ENCODE data around the gene USP10. TPM values are rescaled to one million over a fixed set of nuclear protein-coding genes. Genes with fewer than 3 reads are reported as not detected.

The USP10 gene
- total RNA-seq, 5 donors from 2014 or later (not counting 1 experiment from before 2014, with no cell fraction given): 80.4 to 122 (median 104) TPM

GRCh38 chr16:84807776-84808175 is 108.0 kb downstream of the USP10 start:
- no peak overlapping the region for H3K27ac ChIP-seq (ENCODE audit: low read length)
- H3K9me3 ChIP-seq: no peaks in the 10 kb centered on the region
- H3K27ac Mint-ChIP-seq: no peak overlapping the region
- WGBS (ENCODE audit: insufficient coverage): 89% methylated on average over 2 of the region's 7 CpGs
- H3K4me3 Mint-ChIP-seq: no peak overlapping the region
- H3K27me3 Mint-ChIP-seq: peaks cover 0 to 10% of the 10 kb centered on the region in 2 donors
- H3K4me1 ChIP-seq (ENCODE audit: control insufficient read depth in 1 of 2, extremely low read depth in 1 of 2, insufficient read depth in 2 of 2, low read length in 2 of 2): peaks cover 0 to 20% of the 10 kb centered on the region in 2 experiments
- no peak for ATAC-seq (replicated peaks in 1 of 4)
- H3K27me3 ChIP-seq (replicated peaks in 1 of 2; ENCODE audit: control insufficient read depth in 2 of 2, extremely low read depth in 1 of 2, insufficient read depth in 2 of 2, low read length in 1 of 2): peaks cover 0 to 20% of the 10 kb centered on the region in 2 experiments
- ChIA-PET POLR2A (no interaction called here), CTCF (interaction anchor here in 1 of 2 donors (0.5 kb wide), 1 partner anchor 16 kb away, joined by 3 read pairs; no protein-coding TSS in a partner anchor)
- H3K4me1 Mint-ChIP-seq: peaks cover 10 to 23% (median 18%) of the 10 kb centered on the region in 3 donors
- H3K36me3 ChIP-seq (ENCODE audit: control insufficient read depth in 2 of 2, extremely low read depth in 1 of 2, insufficient read depth in 1 of 2, low read length in 1 of 2): no peaks in the 10 kb centered on the region
- H3K4me3 ChIP-seq (ENCODE audit: control insufficient read depth in 1 of 2, extremely low read depth in 1 of 2, low read length in 1 of 2): no peak overlapping the region
- H3K36me3 Mint-ChIP-seq: no peaks in the 10 kb centered on the region
- H3K9me3 Mint-ChIP-seq: no peaks in the 10 kb centered on the region
- DNase-seq: no peak

- no peaks in the 10 kb centered on the region for H3K9me3 Mint-ChIP-seq
- ChIA-PET POLR2A (no interaction called here), CTCF (no interaction called here)
- whole genome bisulfite sequencing (ENCODE audit: insufficient coverage): 70% methylated on average over 2 of the region's 8 CpGs
- Histone ChIP-seq H3K36me3 (ENCODE audit: control insufficient read depth in 2 of 2, extremely low read depth in 1 of 2, insufficient read depth in 1 of 2, low read length in 1 of 2) (no peaks in the 10 kb centered on the region), H3K9me3 (no peaks in the 10 kb centered on the region), H3K4me1 (ENCODE audit: control insufficient read depth in 1 of 2, extremely low read depth in 1 of 2, insufficient read depth in 2 of 2, low read length in 2 of 2) (peaks cover 0 to 20% of the 10 kb centered on the region in 2 experiments), H3K4me3 (ENCODE audit: control insufficient read depth in 1 of 2, extremely low read depth in 1 of 2, low read length in 1 of 2) (no peak overlapping the region), H3K27me3 (replicated peaks in 1 of 2; ENCODE audit: control insufficient read depth in 2 of 2, extremely low read depth in 1 of 2, insufficient read depth in 2 of 2, low read length in 1 of 2) (peaks cover 0 to 18% of the 10 kb centered on the region in 2 experiments), H3K27ac (ENCODE audit: low read length) (no peak overlapping the region)
- ATAC-seq (replicated peaks in 1 of 4) (no peak), DNase-seq (no peak)
- no peak overlapping the region for H3K4me3 Mint-ChIP-seq
- H3K36me3 Mint-ChIP-seq: no peaks in the 10 kb centered on the region
- no peak overlapping the region for H3K27ac Mint-ChIP-seq
- H3K27me3 Mint-ChIP-seq: peaks cover 0 to 10% of the 10 kb centered on the region in 2 donors
- H3K4me1 Mint-ChIP-seq: peaks cover 10 to 24% (median 23%) of the 10 kb centered on the region in 3 donors
These were observed 109.0 kb downstream of the USP10 start for GRCh38 chr16:84808826-84809225.

- H3K27ac Mint-ChIP-seq: peak overlapping the region; percentile 29 to 62
- 76% methylated on average over 10 of the region's 17 CpGs for WGBS (ENCODE audit: insufficient coverage)
- ATAC-seq (replicated peaks in 1 of 4) (peak in 3 of 4 experiments; percentile 29 to 88 (median 51)), DNase-seq (peak in 4 of 35 experiments; percentile 4 to 49 (median 9))
- H3K4me1 ChIP-seq (ENCODE audit: control insufficient read depth in 1 of 2, extremely low read depth in 1 of 2, insufficient read depth in 2 of 2, low read length in 2 of 2): peaks cover 0 to 20% of the 10 kb centered on the region in 2 experiments
- H3K9me3 ChIP-seq: no peaks in the 10 kb centered on the region
- H3K4me1 Mint-ChIP-seq: peaks cover 10 to 24% (median 20%) of the 10 kb centered on the region in 3 donors
- peaks cover 0 to 16% of the 10 kb centered on the region in 2 experiments for H3K27me3 ChIP-seq (replicated peaks in 1 of 2; ENCODE audit: control insufficient read depth in 2 of 2, extremely low read depth in 1 of 2, insufficient read depth in 2 of 2, low read length in 1 of 2)
- H3K4me3 ChIP-seq (ENCODE audit: control insufficient read depth in 1 of 2, extremely low read depth in 1 of 2, low read length in 1 of 2): no peak overlapping the region
- POLR2A ChIA-PET: no interaction called here
- no peaks in the 10 kb centered on the region for H3K9me3 Mint-ChIP-seq
- H3K36me3 Mint-ChIP-seq: no peaks in the 10 kb centered on the region
- peaks cover 0 to 10% of the 10 kb centered on the region in 2 donors for H3K27me3 Mint-ChIP-seq
- CTCF ChIA-PET: no interaction called here
- H3K4me3 Mint-ChIP-seq: peak overlapping the region in 1 of 3 donors; percentile 48
- H3K27ac ChIP-seq (ENCODE audit: low read length): no peak overlapping the region
- no peaks in the 10 kb centered on the region for H3K36me3 ChIP-seq (ENCODE audit: control insufficient read depth in 2 of 2, extremely low read depth in 1 of 2, insufficient read depth in 1 of 2, low read length in 1 of 2)
These were observed 110.9 kb downstream of the USP10 start for GRCh38 chr16:84810518-84811273.

GRCh38 chr16:84811529-84811928 is 111.7 kb downstream of the USP10 start:
- WGBS (ENCODE audit: insufficient coverage): no CpG with 5 or more reads among the region's 2 CpGs
- Mint-ChIP-seq H3K4me3 (peak overlapping the region in 1 of 3 donors; percentile 48), H3K4me1 (peaks cover 10 to 24% (median 16%) of the 10 kb centered on the region in 3 donors), H3K9me3 (no peaks in the 10 kb centered on the region), H3K36me3 (no peaks in the 10 kb centered on the region), H3K27ac (no peak overlapping the region), H3K27me3 (peaks cover 0 to 10% of the 10 kb centered on the region in 2 donors)
- no peak overlapping the region for H3K27ac ChIP-seq (ENCODE audit: low read length)
- no peak for DNase-seq
- peaks cover 0 to 12% of the 10 kb centered on the region in 2 experiments for H3K27me3 ChIP-seq (replicated peaks in 1 of 2; ENCODE audit: control insufficient read depth in 2 of 2, extremely low read depth in 1 of 2, insufficient read depth in 2 of 2, low read length in 1 of 2)
- H3K36me3 ChIP-seq (ENCODE audit: control insufficient read depth in 2 of 2, extremely low read depth in 1 of 2, insufficient read depth in 1 of 2, low read length in 1 of 2): no peaks in the 10 kb centered on the region
- no peaks in the 10 kb centered on the region for H3K9me3 ChIP-seq
- CTCF ChIA-PET: interaction anchor here in 1 of 2 donors (0.6 kb wide), 1 partner anchor 120 kb away, joined by 3 read pairs; no protein-coding TSS in a partner anchor
- no peak overlapping the region for H3K4me3 ChIP-seq (ENCODE audit: control insufficient read depth in 1 of 2, extremely low read depth in 1 of 2, low read length in 1 of 2)
- peaks cover 0 to 14% of the 10 kb centered on the region in 2 experiments for H3K4me1 ChIP-seq (ENCODE audit: control insufficient read depth in 1 of 2, extremely low read depth in 1 of 2, insufficient read depth in 2 of 2, low read length in 2 of 2)
- no peak for ATAC-seq (replicated peaks in 1 of 4)
- POLR2A ChIA-PET: no interaction called here

DNA sequence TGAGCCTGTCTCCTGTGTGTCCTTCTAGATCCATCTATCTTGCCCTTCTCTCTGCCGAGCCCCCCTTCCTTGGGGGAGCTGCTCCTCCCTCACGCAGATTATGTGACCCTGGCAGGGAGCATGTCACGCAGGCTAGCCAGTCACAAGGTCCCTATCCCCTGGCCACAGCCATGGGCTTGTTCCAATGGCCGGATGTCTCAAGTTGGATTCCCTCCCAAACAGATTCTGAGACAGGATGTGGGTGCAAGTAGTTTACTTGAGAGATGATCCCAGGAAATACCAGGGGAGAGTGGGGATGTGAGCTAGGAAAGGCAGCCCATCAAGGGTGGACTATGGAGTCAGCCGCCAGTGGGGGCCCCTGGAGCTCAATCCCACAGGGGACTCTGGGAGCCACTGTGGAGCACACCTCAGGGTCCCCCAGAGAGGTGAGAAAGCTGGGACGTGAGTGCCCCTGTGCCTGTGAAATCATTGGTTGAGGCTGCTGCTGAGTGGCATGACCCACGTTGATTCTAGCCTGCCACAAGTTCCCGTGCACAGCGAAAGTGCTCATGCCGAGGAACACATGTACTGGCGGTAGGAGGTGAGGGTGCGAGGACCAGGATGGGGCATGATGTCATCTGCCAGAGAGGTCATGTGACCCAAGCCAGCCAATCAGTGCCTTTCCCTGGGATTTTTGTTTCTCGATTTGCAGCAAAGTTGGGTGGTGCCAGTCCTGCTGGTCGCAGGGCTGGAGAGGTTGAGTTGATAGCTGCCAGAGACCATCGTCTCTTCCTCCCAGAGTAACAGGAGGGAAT is 113.5 kb downstream of the USP10 start:
- no peak overlapping the region for H3K4me3 Mint-ChIP-seq
- no peak overlapping the region for H3K27ac ChIP-seq (ENCODE audit: low read length)
- no peaks in the 10 kb centered on the region for H3K36me3 Mint-ChIP-seq
- H3K4me3 ChIP-seq (ENCODE audit: control insufficient read depth in 1 of 2, extremely low read depth in 1 of 2, low read length in 1 of 2): no peak overlapping the region
- no peak for ATAC-seq (replicated peaks in 1 of 4)
- H3K9me3 ChIP-seq: no peaks in the 10 kb centered on the region
- peaks cover 0 to 9% of the 10 kb centered on the region in 2 experiments for H3K27me3 ChIP-seq (replicated peaks in 1 of 2; ENCODE audit: control insufficient read depth in 2 of 2, extremely low read depth in 1 of 2, insufficient read depth in 2 of 2, low read length in 1 of 2)
- ChIA-PET CTCF (no interaction called here), POLR2A (no interaction called here)
- H3K9me3 Mint-ChIP-seq: no peaks in the 10 kb centered on the region
- peak overlapping the region in 1 of 2 donors; percentile 9 for H3K27ac Mint-ChIP-seq
- no peak for DNase-seq
- H3K4me1 Mint-ChIP-seq: peaks cover 10 to 24% (median 12%) of the 10 kb centered on the region in 3 donors
- no peaks in the 10 kb centered on the region for H3K36me3 ChIP-seq (ENCODE audit: control insufficient read depth in 2 of 2, extremely low read depth in 1 of 2, insufficient read depth in 1 of 2, low read length in 1 of 2)
- peaks cover 0 to 14% of the 10 kb centered on the region in 2 experiments for H3K4me1 ChIP-seq (ENCODE audit: control insufficient read depth in 1 of 2, extremely low read depth in 1 of 2, insufficient read depth in 2 of 2, low read length in 2 of 2)
- 75% methylated on average over 14 of the region's 15 CpGs for WGBS (ENCODE audit: insufficient coverage)
- peaks cover 0 to 3% of the 10 kb centered on the region in 2 donors for H3K27me3 Mint-ChIP-seq

DNA sequence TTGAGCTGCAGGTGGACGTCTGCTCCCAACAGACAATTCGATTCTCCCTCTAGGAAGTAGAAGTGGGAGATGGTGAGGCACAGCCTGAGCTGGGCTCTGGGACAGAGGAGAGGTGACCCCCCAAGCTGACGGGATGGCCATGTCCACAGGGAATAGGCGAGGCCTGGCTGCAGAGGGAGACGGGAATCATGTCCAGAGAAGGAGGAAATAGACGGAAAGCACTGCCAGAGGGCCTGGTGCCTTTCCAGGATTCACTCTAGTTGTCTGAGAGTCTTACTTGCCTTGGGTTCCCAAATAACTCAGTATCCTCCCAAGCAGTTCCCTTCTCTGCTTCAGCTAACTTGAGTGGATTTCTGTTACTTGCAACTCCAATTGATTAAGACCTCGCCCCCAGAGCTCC is 115.7 kb downstream of the USP10 start:
- 63% methylated on average over 3 of the region's 7 CpGs for WGBS (ENCODE audit: insufficient coverage)
- Mint-ChIP-seq H3K4me1 (peaks cover 16 to 30% (median 17%) of the 10 kb centered on the region in 3 donors), H3K4me3 (no peak overlapping the region), H3K9me3 (no peaks in the 10 kb centered on the region), H3K27me3 (peaks cover under 1 to 5% of the 10 kb centered on the region in 2 donors), H3K27ac (no peak overlapping the region), H3K36me3 (no peaks in the 10 kb centered on the region)
- Histone ChIP-seq H3K9me3 (no peaks in the 10 kb centered on the region), H3K36me3 (ENCODE audit: control insufficient read depth in 2 of 2, extremely low read depth in 1 of 2, insufficient read depth in 1 of 2, low read length in 1 of 2) (no peaks in the 10 kb centered on the region), H3K27me3 (replicated peaks in 1 of 2; ENCODE audit: control insufficient read depth in 2 of 2, extremely low read depth in 1 of 2, insufficient read depth in 2 of 2, low read length in 1 of 2) (peaks cover 0 to 25% of the 10 kb centered on the region in 2 experiments), H3K27ac (ENCODE audit: low read length) (no peak overlapping the region), H3K4me1 (ENCODE audit: control insufficient read depth in 1 of 2, extremely low read depth in 1 of 2, insufficient read depth in 2 of 2, low read length in 2 of 2) (peaks cover 6 to 19% of the 10 kb centered on the region in 2 experiments), H3K4me3 (ENCODE audit: control insufficient read depth in 1 of 2, extremely low read depth in 1 of 2, low read length in 1 of 2) (no peak overlapping the region)
- ChIA-PET POLR2A (no interaction called here), CTCF (no interaction called here)
- DNase-seq (no peak), ATAC-seq (replicated peaks in 1 of 4) (no peak)
